ENCODE results near the gene OPRM1. TPM values are rescaled to one million over a fixed set of nuclear protein-coding genes. Genes with fewer than 3 reads are reported as not detected.

The OPRM1 gene
- not detected for total RNA-seq
- not detected for polyA plus RNA-seq

GRCh38 chr6:154039231-154039842, at the start of gene OPRM1:
Gene OPRM1 (plus strand): TSS chr6:154039240. CDS start chr6:154039545, 305 bp downstream.
- Histone ChIP-seq H3K27me3 (ENCODE audit: insufficient read depth, low read length) (no peaks in the 10 kb centered on the region), H3K4me3 (ENCODE audit: low read length in 2 of 2) (no peak within 1 kb of the TSS), H3K36me3 (ENCODE audit: insufficient read depth, low read length) (no peaks in the 10 kb centered on the region), H3K27ac (ENCODE audit: low read depth, low read length) (no peak within 1 kb of the TSS), H3K4me1 (ENCODE audit: insufficient read depth, low read length) (no peaks in the 10 kb centered on the region), H3K9me3 (ENCODE audit: control insufficient read depth in 1 of 2, low read length in 2 of 2) (no peaks in the 10 kb centered on the region)
- intact Hi-C loops (cut with micrococcal nuclease) = no loop called here
- CTCF ChIA-PET (ENCODE audit: partially characterized antibody) = no interaction called here
- peak within 1 kb of the TSS in 1 of 8 donors; percentile 43 for H3K4me3 Mint-ChIP-seq
- peaks cover 0 to 11% (median 6%) of the 10 kb centered on the region in 8 donors for H3K9me3 Mint-ChIP-seq
- H3K27me3 Mint-ChIP-seq = peaks cover 15 to 24% of the 10 kb centered on the region in 2 donors
- POLR2A ChIA-PET (ENCODE audit: partially characterized antibody) = no interaction called here
- DNase-seq = peak in 1 of 5 donors; percentile 4
- no peaks in the 10 kb centered on the region for H3K4me1 Mint-ChIP-seq
- peaks cover 0 to 3% of the 10 kb centered on the region in 2 donors for H3K36me3 Mint-ChIP-seq
- H3K27ac Mint-ChIP-seq = peak within 1 kb of the TSS in 1 of 7 donors; percentile 1

- Histone ChIP-seq H3K27ac (ENCODE audit: low read depth, low read length) (no peak overlapping the region), H3K9me3 (ENCODE audit: control insufficient read depth in 1 of 2, low read length in 2 of 2) (no peaks in the 10 kb centered on the region), H3K36me3 (ENCODE audit: insufficient read depth, low read length) (no peaks in the 10 kb centered on the region), H3K4me1 (ENCODE audit: insufficient read depth, low read length) (no peaks in the 10 kb centered on the region), H3K4me3 (ENCODE audit: low read length in 2 of 2) (no peak overlapping the region), H3K27me3 (ENCODE audit: insufficient read depth, low read length) (no peaks in the 10 kb centered on the region)
- Mint-ChIP-seq H3K27ac (no peak overlapping the region), H3K9me3 (peaks cover 0 to 3% (median 0%) of the 10 kb centered on the region in 8 donors), H3K36me3 (no peaks in the 10 kb centered on the region), H3K4me3 (no peak overlapping the region), H3K27me3 (peaks cover 0 to 9% of the 10 kb centered on the region in 2 donors), H3K4me1 (no peaks in the 10 kb centered on the region)
- ChIA-PET POLR2A (ENCODE audit: partially characterized antibody) (no interaction called here), CTCF (ENCODE audit: partially characterized antibody) (no interaction called here)
- no peak for DNase-seq
- intact Hi-C loops (cut with micrococcal nuclease) = no loop called here
Measured at GRCh38 chr6:153989989-153990388, 49.1 kb upstream of the OPRM1 start.

GRCh38 chr6:153994004-153994403, 45.0 kb upstream of the OPRM1 start:
- intact Hi-C loops (cut with micrococcal nuclease) = no loop called here
- DNase-seq = no peak
- ChIA-PET CTCF (ENCODE audit: partially characterized antibody) (no interaction called here), POLR2A (ENCODE audit: partially characterized antibody) (no interaction called here)
- no peak overlapping the region for H3K4me3 ChIP-seq (ENCODE audit: low read length in 2 of 2)
- peaks cover 0 to 3% (median 0%) of the 10 kb centered on the region in 8 donors for H3K9me3 Mint-ChIP-seq
- H3K36me3 Mint-ChIP-seq = no peaks in the 10 kb centered on the region
- H3K36me3 ChIP-seq (ENCODE audit: insufficient read depth, low read length) = no peaks in the 10 kb centered on the region
- H3K27me3 ChIP-seq (ENCODE audit: insufficient read depth, low read length) = no peaks in the 10 kb centered on the region
- H3K4me1 Mint-ChIP-seq = no peaks in the 10 kb centered on the region
- H3K27ac Mint-ChIP-seq = no peak overlapping the region
- H3K4me3 Mint-ChIP-seq = no peak overlapping the region
- H3K4me1 ChIP-seq (ENCODE audit: insufficient read depth, low read length) = no peaks in the 10 kb centered on the region
- no peak overlapping the region for H3K27ac ChIP-seq (ENCODE audit: low read depth, low read length)
- peaks cover 0 to 7% of the 10 kb centered on the region in 2 donors for H3K27me3 Mint-ChIP-seq
- H3K9me3 ChIP-seq (ENCODE audit: control insufficient read depth in 1 of 2, low read length in 2 of 2) = no peaks in the 10 kb centered on the region

- no peak overlapping the region for H3K4me3 ChIP-seq (ENCODE audit: low read length in 2 of 2)
- H3K27ac Mint-ChIP-seq = no peak overlapping the region
- no peaks in the 10 kb centered on the region for H3K36me3 ChIP-seq (ENCODE audit: insufficient read depth, low read length)
- intact Hi-C loops (cut with micrococcal nuclease) = no loop called here
- H3K27ac ChIP-seq (ENCODE audit: low read depth, low read length) = no peak overlapping the region
- ChIA-PET CTCF (ENCODE audit: partially characterized antibody) (no interaction called here), POLR2A (ENCODE audit: partially characterized antibody) (no interaction called here)
- no peaks in the 10 kb centered on the region for H3K4me1 ChIP-seq (ENCODE audit: insufficient read depth, low read length)
- H3K9me3 ChIP-seq (ENCODE audit: control insufficient read depth in 1 of 2, low read length in 2 of 2) = no peaks in the 10 kb centered on the region
- peaks cover 0 to 3% (median 0%) of the 10 kb centered on the region in 8 donors for H3K9me3 Mint-ChIP-seq
- H3K27me3 ChIP-seq (ENCODE audit: insufficient read depth, low read length) = no peaks in the 10 kb centered on the region
- no peaks in the 10 kb centered on the region for H3K4me1 Mint-ChIP-seq
- no peaks in the 10 kb centered on the region for H3K36me3 Mint-ChIP-seq
- H3K27me3 Mint-ChIP-seq = peaks cover 0 to 7% of the 10 kb centered on the region in 2 donors
- no peak for DNase-seq
- no peak overlapping the region for H3K4me3 Mint-ChIP-seq
Measured at GRCh38 chr6:153994811-153995210, 44.2 kb upstream of the OPRM1 start.

GRCh38 chr6:153997221-153997620, 41.8 kb upstream of the OPRM1 start:
- Mint-ChIP-seq H3K27ac (no peak overlapping the region), H3K27me3 (peaks cover 3 to 10% of the 10 kb centered on the region in 2 donors), H3K4me1 (no peaks in the 10 kb centered on the region), H3K9me3 (peaks cover 0 to 4% (median 0%) of the 10 kb centered on the region in 8 donors), H3K4me3 (no peak overlapping the region), H3K36me3 (peaks cover 0 to 3% of the 10 kb centered on the region in 2 donors)
- H3K27ac ChIP-seq (ENCODE audit: low read depth, low read length) = no peak overlapping the region
- no peaks in the 10 kb centered on the region for H3K9me3 ChIP-seq (ENCODE audit: control insufficient read depth in 1 of 2, low read length in 2 of 2)
- H3K36me3 ChIP-seq (ENCODE audit: insufficient read depth, low read length) = no peaks in the 10 kb centered on the region
- ChIA-PET CTCF (ENCODE audit: partially characterized antibody) (no interaction called here), POLR2A (ENCODE audit: partially characterized antibody) (no interaction called here)
- no peaks in the 10 kb centered on the region for H3K4me1 ChIP-seq (ENCODE audit: insufficient read depth, low read length)
- H3K27me3 ChIP-seq (ENCODE audit: insufficient read depth, low read length) = no peaks in the 10 kb centered on the region
- intact Hi-C loops (cut with micrococcal nuclease) = no loop called here
- no peak for DNase-seq
- H3K4me3 ChIP-seq (ENCODE audit: low read length in 2 of 2) = no peak overlapping the region

- DNase-seq = no peak
- H3K4me1 Mint-ChIP-seq = no peaks in the 10 kb centered on the region
Measured at GRCh38 chr6:154001494-154002285, 37.4 kb upstream of the OPRM1 start.

GRCh38 chr6:154002894-154003293, 36.1 kb upstream of the OPRM1 start:
- no peaks in the 10 kb centered on the region for H3K4me1 Mint-ChIP-seq
- H3K36me3 Mint-ChIP-seq = peaks cover 0 to 3% of the 10 kb centered on the region in 2 donors
- ChIA-PET POLR2A (ENCODE audit: partially characterized antibody) (no interaction called here), CTCF (ENCODE audit: partially characterized antibody) (no interaction called here)
- intact Hi-C loops (cut with micrococcal nuclease) = no loop called here
- no peak overlapping the region for H3K4me3 Mint-ChIP-seq
- H3K27me3 Mint-ChIP-seq = peaks cover 3 to 11% of the 10 kb centered on the region in 2 donors
- no peak overlapping the region for H3K4me3 ChIP-seq (ENCODE audit: low read length in 2 of 2)
- DNase-seq = no peak
- no peak overlapping the region for H3K27ac Mint-ChIP-seq
- H3K27ac ChIP-seq (ENCODE audit: low read depth, low read length) = no peak overlapping the region
- H3K9me3 ChIP-seq (ENCODE audit: control insufficient read depth in 1 of 2, low read length in 2 of 2) = no peaks in the 10 kb centered on the region
- H3K27me3 ChIP-seq (ENCODE audit: insufficient read depth, low read length) = no peaks in the 10 kb centered on the region
- H3K4me1 ChIP-seq (ENCODE audit: insufficient read depth, low read length) = no peaks in the 10 kb centered on the region
- no peaks in the 10 kb centered on the region for H3K36me3 ChIP-seq (ENCODE audit: insufficient read depth, low read length)
- peaks cover 0 to 9% (median 3%) of the 10 kb centered on the region in 8 donors for H3K9me3 Mint-ChIP-seq

More at GRCh38 chr6:154001494-154002285, 37.4 kb upstream of the OPRM1 start:
- no peaks in the 10 kb centered on the region for H3K36me3 ChIP-seq (ENCODE audit: insufficient read depth, low read length)
- no peaks in the 10 kb centered on the region for H3K9me3 ChIP-seq (ENCODE audit: control insufficient read depth in 1 of 2, low read length in 2 of 2)
- H3K4me3 ChIP-seq (ENCODE audit: low read length in 2 of 2) = no peak overlapping the region
- intact Hi-C loops (cut with micrococcal nuclease) = no loop called here
- ChIA-PET CTCF (ENCODE audit: partially characterized antibody) (no interaction called here), POLR2A (ENCODE audit: partially characterized antibody) (no interaction called here)
- no peak overlapping the region for H3K27ac ChIP-seq (ENCODE audit: low read depth, low read length)
- Mint-ChIP-seq H3K36me3 (peaks cover 0 to 3% of the 10 kb centered on the region in 2 donors), H3K27me3 (peaks cover 3 to 11% of the 10 kb centered on the region in 2 donors), H3K4me3 (no peak overlapping the region), H3K27ac (no peak overlapping the region), H3K9me3 (peaks cover 0 to 9% (median 0%) of the 10 kb centered on the region in 8 donors)
- no peaks in the 10 kb centered on the region for H3K27me3 ChIP-seq (ENCODE audit: insufficient read depth, low read length)
- no peaks in the 10 kb centered on the region for H3K4me1 ChIP-seq (ENCODE audit: insufficient read depth, low read length)

Data from CD4-positive, alpha-beta memory T cell (primary cell).